SK-N-SH (cell line): ENCODE data around the gene RANBP10. TPM values are rescaled to one million over a fixed set of nuclear protein-coding genes. Genes with fewer than 3 reads are reported as not detected.

Experiments used
- CTCF ChIA-PET: fragments of 300-600, 350-600 bp; formaldehyde crosslinking; extraction: SDS; loops from one replicate; lab custom pipeline; 2021; lab: Yijun Ruan, JAX
- POLR2A ChIA-PET: fragments of 350-600 bp; sonication (Branson Sonifier 250); formaldehyde crosslinking; extraction: SDS; loops from one replicate; lab custom pipeline; 2020; ENCODE audit warnings: antibody characterized with exemption, inconsistent platforms; lab: Yijun Ruan, JAX
- DNase-seq: peaks from one replicate; pipeline ENCODE4 v3.0.0; 2012
- H2AFZ ChIP-seq: fragments of 200-600 bp; sonication (generic); 2 replicates; pipeline ENCODE4 v1.8.1; 2016; ENCODE audit warnings: antibody characterized with exemption, mild to moderate bottlenecking, low read depth
- H3F3A ChIP-seq: fragments of 200-600 bp; sonication (generic); replicated peaks from 2 replicates; pipeline ENCODE3; 2016; ENCODE audit warnings: antibody characterized with exemption, mild to moderate bottlenecking; ENCODE audit not compliant: insufficient read depth
- H3K27ac ChIP-seq, 2 experiments: fragments of 200-500 bp in 1 of 2; fragments of 200-600 bp in 1 of 2; sonication (Bioruptor generic) in 1 of 2; sonication (generic), shearing (Covaris generic) in 1 of 2; 2 replicates each; pipeline versions ENCODE4 v1.5.1 to v1.6.1; 2014 to 2016; ENCODE audit warnings: low read depth in 2 of 2, inconsistent platforms in 1 of 2, low read length in 1 of 2, mild to moderate bottlenecking in 1 of 2, mixed read lengths in 1 of 2
- H3K27me3 ChIP-seq: fragments of 200-600 bp; sonication (generic), shearing (Covaris generic); 2 replicates; pipeline ENCODE4 v1.6.1; 2016; ENCODE audit warnings: mixed run types; ENCODE audit not compliant: insufficient read depth
- H3K36me3 ChIP-seq, 2 experiments: fragments of 200-500 bp in 1 of 2; fragments of 200-600 bp in 1 of 2; sonication (Bioruptor generic) in 1 of 2; sonication (generic) in 1 of 2; replicated peaks in 1 of 2; 2 replicates each; pipeline versions ENCODE3 to v1.5.1; 2014 to 2016; ENCODE audit warnings: low read length in 1 of 2, mild to moderate bottlenecking in 1 of 2; ENCODE audit not compliant: insufficient read depth in 2 of 2, control insufficient read depth in 1 of 2
- H3K4me1 ChIP-seq, 2 experiments: fragments of 200-500 bp in 1 of 2; fragments of 200-600 bp in 1 of 2; sonication (Bioruptor generic) in 1 of 2; sonication (generic), shearing (Covaris generic) in 1 of 2; 2 replicates each; pipeline versions ENCODE4 v1.5.1 to v1.6.1; 2014 to 2016; ENCODE audit warnings: low read depth in 1 of 2, low read length in 1 of 2, mixed run types in 1 of 2; ENCODE audit not compliant: insufficient read depth in 2 of 2, control insufficient read depth in 1 of 2
- H3K4me2 ChIP-seq: fragments of 200-600 bp; sonication (generic), shearing (Covaris generic); 2 replicates; pipeline ENCODE4 v1.6.1; 2017; ENCODE audit warnings: mixed run types
- H3K4me3 ChIP-seq, 2 experiments: fragments of 200-500 bp in 1 of 2; fragments of 200-600 bp in 1 of 2; sonication (Bioruptor generic) in 1 of 2; sonication (generic), shearing (Covaris generic) in 1 of 2; 2 replicates each; pipeline versions ENCODE4 v1.5.1 to v1.8.1; 2014 to 2016; ENCODE audit warnings: low read depth in 2 of 2, inconsistent platforms in 1 of 2, low read length in 1 of 2, mild to moderate bottlenecking in 1 of 2, mixed read lengths in 1 of 2, moderate library complexity in 1 of 2
- H3K79me2 ChIP-seq: fragments of 200-600 bp; sonication (generic); 2 replicates; pipeline ENCODE4 v1.8.1; 2017; ENCODE audit warnings: mild to moderate bottlenecking; ENCODE audit not compliant: insufficient read depth
- H3K9ac ChIP-seq: fragments of 200-600 bp; sonication (generic); 2 replicates; pipeline ENCODE4 v1.6.1; 2017; ENCODE audit warnings: mixed run types
- H3K9me2 ChIP-seq: fragments of 200-600 bp; sonication (generic); 2 replicates; pipeline ENCODE4 v1.6.1; 2017; ENCODE audit warnings: mixed run types
- H3K9me3 ChIP-seq: fragments of 200-600 bp; sonication (generic); 2 replicates; pipeline ENCODE4 v1.6.1; 2017; ENCODE audit warnings: mixed run types, mild to moderate bottlenecking, moderate library complexity
- H4K20me1 ChIP-seq: fragments of 200-600 bp; sonication (generic); 2 replicates; pipeline ENCODE4 v1.6.1; 2017; ENCODE audit warnings: mild to moderate bottlenecking, mixed run types; ENCODE audit not compliant: insufficient read depth
- CHD2 ChIP-seq: fragments of 150-350 bp; IDR thresholded peaks from 2 replicates; pipeline ENCODE4 v1.6.1; 2018; ENCODE audit warnings: low read length; ENCODE audit not compliant: partially characterized antibody
- EP300 ChIP-seq, 2 experiments: IDR thresholded peaks; 2 replicates each; pipeline versions ENCODE4 v1.4.0 to v1.6.1; 2012; ENCODE audit warnings: borderline replicate concordance in 1 of 2, low read depth in 1 of 2, low read length in 1 of 2
- EZH2phosphoT487 ChIP-seq: fragments of 200-600 bp; sonication (generic); IDR thresholded peaks from 2 replicates; pipeline ENCODE4 v1.6.1; 2017; ENCODE audit warnings: low read depth, mixed run types, mild to moderate bottlenecking, antibody characterized with exemption, moderate library complexity, borderline replicate concordance
- GABPA ChIP-seq: IDR thresholded peaks from 2 replicates; pipeline ENCODE4 v1.4.0; 2012; ENCODE audit warnings: low read depth, mild to moderate bottlenecking
- MAX ChIP-seq: IDR thresholded peaks from 2 replicates; pipeline ENCODE4 v1.4.0; 2012; ENCODE audit warnings: low read depth
- MEF2A ChIP-seq: IDR thresholded peaks from 2 replicates; pipeline ENCODE4 v1.4.0; 2012; ENCODE audit warnings: low read depth, borderline replicate concordance
- MXI1 ChIP-seq: IDR thresholded peaks from 2 replicates; pipeline ENCODE4 v1.6.1; 2012; ENCODE audit warnings: mild to moderate bottlenecking, low read depth, low read length, improper control_type of control experiment
- NFIC ChIP-seq: IDR thresholded peaks from 2 replicates; pipeline ENCODE4 v1.4.0; 2012; ENCODE audit warnings: borderline replicate concordance
- PBX3 ChIP-seq: IDR thresholded peaks from 2 replicates; pipeline ENCODE4; 2012
- RCOR1 ChIP-seq: fragments of 150-350 bp; IDR thresholded peaks from 2 replicates; pipeline ENCODE4 v1.6.1; 2017; ENCODE audit warnings: antibody characterized with exemption, low read length
- RXRA ChIP-seq: IDR thresholded peaks from 2 replicates; pipeline ENCODE4 v1.4.0; 2012; ENCODE audit warnings: low read depth, mild to moderate bottlenecking, borderline replicate concordance
- SIN3A ChIP-seq: IDR thresholded peaks from 2 replicates; pipeline ENCODE4 v1.6.1; 2012; ENCODE audit warnings: low read depth, mild to moderate bottlenecking, low read length, moderate library complexity, borderline replicate concordance
- SMC3 ChIP-seq: IDR thresholded peaks from 2 replicates; pipeline ENCODE4 v1.6.1; 2012; ENCODE audit warnings: low read depth, low read length, improper control_type of control experiment
- ZBTB33 ChIP-seq: IDR thresholded peaks from 2 replicates; pipeline ENCODE4 v1.4.0; 2012; ENCODE audit warnings: low read depth, borderline replicate concordance
- WGBS: methylation state at CpG from one replicate; pipeline ENCODE4 v1.1.6; 2017; ENCODE audit warnings: low lambda C conversion rate; 5-methylcytosine and 5-hydroxymethylcytosine counted together
- polyA plus RNA-seq, 3 experiments: library from polyadenylated mRNA; depleted of rRNA; stranded (reverse); fragments of >200 nt; gene quantifications; 2 replicates each; pipeline ENCODE4 v1.2.3, GENCODE V29; 2012

The RANBP10 gene
- polyA plus RNA-seq, 1 of the 3 experiments (the other 2 are of a cell fraction) = 12.1 TPM

GRCh38 chr16:67746846-67747245 is 59.5 kb downstream of the RANBP10 start:
- TF ChIP-seq EZH2phosphoT487 (no peak), RCOR1 (no peak), CHD2 (no peak), MXI1 (no peak), NFIC (no peak), RXRA (no peak), ZBTB33 (no peak), EP300 (IDR thresholded peaks at IDR 0.05; ENCODE audit: borderline replicate concordance in 1 of 2, low read depth in 1 of 2, low read length in 1 of 2) (no peak)
- CTCF ChIA-PET = no interaction called here

GRCh38 chr16:67741118-67741517 is 65.2 kb downstream of the RANBP10 start:
- H3K9ac ChIP-seq = no peak overlapping the region
- no peaks in the 10 kb centered on the region for H3F3A ChIP-seq
- H2AFZ ChIP-seq = no peak overlapping the region
- no peak overlapping the region for H3K4me2 ChIP-seq
- WGBS = 96% methylated on average over 4 of the region's 4 CpGs
- no peaks in the 10 kb centered on the region for H4K20me1 ChIP-seq
- no peaks in the 10 kb centered on the region for H3K4me1 ChIP-seq
- ChIA-PET POLR2A (no interaction called here), CTCF (interaction anchor here (1.3 to 1.8 kb wide), 2 partner anchors 12 to 75 kb away, joined by 3 to 6 read pairs; no protein-coding TSS in a partner anchor)
- TF ChIP-seq SMC3 = no peak
- no peak for TF ChIP-seq PBX3
- no peak for TF ChIP-seq MEF2A
- TF ChIP-seq SIN3A = no peak
- no peak for TF ChIP-seq MAX
- no peak for TF ChIP-seq NFIC
- TF ChIP-seq MXI1 = no peak
- no peak for TF ChIP-seq EP300 (IDR thresholded peaks at IDR 0.05; ENCODE audit: borderline replicate concordance in 1 of 2, low read depth in 1 of 2, low read length in 1 of 2)
- no peak for TF ChIP-seq GABPA
- H3K4me3 ChIP-seq = no peak overlapping the region
- no peak for DNase-seq
- H3K9me3 ChIP-seq = no peaks in the 10 kb centered on the region
- no peak overlapping the region for H3K27ac ChIP-seq
- H3K79me2 ChIP-seq = no peaks in the 10 kb centered on the region
- no peaks in the 10 kb centered on the region for H3K9me2 ChIP-seq
- peaks cover 7 to 34% of the 10 kb centered on the region in 2 experiments for H3K36me3 ChIP-seq
- H3K27me3 ChIP-seq = no peaks in the 10 kb centered on the region

More at GRCh38 chr16:67746846-67747245, 59.5 kb downstream of the RANBP10 start:
- Histone ChIP-seq H4K20me1 (no peaks in the 10 kb centered on the region), H3F3A (no peaks in the 10 kb centered on the region), H3K4me3 (no peak overlapping the region), H3K9me2 (no peaks in the 10 kb centered on the region), H3K27ac (no peak overlapping the region), H3K4me2 (no peak overlapping the region), H3K36me3 (peaks cover 4 to 21% of the 10 kb centered on the region in 2 experiments), H2AFZ (no peak overlapping the region), H3K27me3 (no peaks in the 10 kb centered on the region), H3K79me2 (no peaks in the 10 kb centered on the region), H3K4me1 (no peaks in the 10 kb centered on the region), H3K9me3 (no peaks in the 10 kb centered on the region), H3K9ac (no peak overlapping the region)
- DNase-seq = no peak
- POLR2A ChIA-PET = no interaction called here
